Measurements from ENCODE around the gene C9orf78. TPM values are rescaled to one million over a fixed set of nuclear protein-coding genes. Genes with fewer than 3 reads are reported as not detected.

The C9orf78 gene
- total RNA-seq, 1 experiment from 2014 or later: 59.7 TPM

DNA sequence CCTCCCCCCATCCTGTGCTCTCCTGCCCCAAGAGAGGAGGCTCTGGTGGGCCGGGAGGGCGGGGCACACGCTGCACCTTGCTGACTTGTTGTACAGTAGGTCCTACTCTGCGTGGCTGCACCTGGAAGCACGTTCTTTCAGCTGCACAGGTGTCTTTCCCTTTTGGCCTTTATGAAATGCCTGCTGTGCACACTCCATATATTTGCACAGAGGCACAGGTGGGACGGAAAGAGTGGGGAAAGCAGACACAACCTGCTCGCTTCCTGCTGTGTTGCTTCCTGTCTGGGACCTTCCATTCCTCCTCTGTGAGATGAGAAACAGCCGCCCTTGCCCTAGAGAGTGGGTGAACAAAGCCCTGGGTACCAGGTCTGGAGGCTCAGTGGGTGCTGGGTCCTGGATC lies 5.0 kb upstream of the C9orf78 start:
- Histone ChIP-seq H3K9ac (ENCODE audit: low read length) (no peak overlapping the region), H3K9me3 (ENCODE audit: low read length) (no peaks in the 10 kb centered on the region), H2AFZ (ENCODE audit: low read length) (no peak overlapping the region), H3K4me2 (ENCODE audit: low read depth, low read length, poor library complexity, severe bottlenecking) (no peak overlapping the region), H3K4me1 (ENCODE audit: low read length) (peaks cover 40% of the 10 kb centered on the region), H4K20me1 (ENCODE audit: insufficient read depth, low read depth, low read length) (no peaks in the 10 kb centered on the region), H3K4me3 (ENCODE audit: low read length) (no peak overlapping the region), H3K79me2 (ENCODE audit: low read length) (peaks cover 67% of the 10 kb centered on the region), H3K27ac (ENCODE audit: low read length) (no peak overlapping the region), H3K27me3 (ENCODE audit: low read length) (no peaks in the 10 kb centered on the region), H3K9me2 (replicated peaks; ENCODE audit: insufficient read depth, low read length) (no peaks in the 10 kb centered on the region), H3K36me3 (ENCODE audit: insufficient read depth, low read length) (no peaks in the 10 kb centered on the region)
- no peak for DNase-seq

DNA sequence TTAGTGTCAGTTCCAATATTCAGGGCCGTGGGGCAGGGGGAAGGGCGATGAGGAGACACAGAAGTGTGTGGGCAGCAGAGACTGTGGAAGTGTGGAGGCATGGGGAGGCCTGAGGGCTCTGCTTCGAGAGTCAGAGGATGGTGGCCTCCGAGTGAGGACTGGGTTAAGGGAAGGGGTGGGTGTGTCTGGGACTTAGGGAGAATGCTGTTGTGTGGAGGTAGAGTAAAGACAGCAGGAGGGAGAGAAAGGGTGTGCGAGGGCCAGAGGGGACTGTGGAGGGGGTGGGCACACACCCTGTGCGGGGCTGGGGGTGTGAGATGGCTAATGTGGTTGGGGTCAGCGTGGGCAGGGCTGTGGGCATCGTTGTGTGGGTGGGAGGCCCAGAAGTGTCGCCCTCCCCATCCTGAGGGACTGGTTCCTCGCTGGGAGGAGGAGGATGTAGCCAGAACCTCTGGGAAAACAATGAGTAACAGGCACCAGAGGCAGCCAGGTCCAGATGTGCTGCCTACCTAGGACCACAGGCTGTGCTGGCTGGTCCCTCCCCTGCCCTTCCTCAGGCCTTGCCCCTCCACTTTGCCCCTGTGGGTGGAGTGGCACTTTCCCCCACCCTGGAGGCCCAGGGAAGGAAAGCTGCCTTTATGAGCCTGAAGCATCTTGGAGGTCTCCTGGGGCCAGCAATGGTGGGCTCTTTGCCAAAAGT lies 4.4 kb upstream of the C9orf78 start:
- no peaks in the 10 kb centered on the region for H3K9me3 ChIP-seq (ENCODE audit: low read length)
- no peak overlapping the region for H3K9ac ChIP-seq (ENCODE audit: low read length)
- no peak overlapping the region for H2AFZ ChIP-seq (ENCODE audit: low read length)
- H3K4me1 ChIP-seq (ENCODE audit: low read length): peaks cover 40% of the 10 kb centered on the region
- H3K4me3 ChIP-seq (ENCODE audit: low read length): no peak overlapping the region
- H3K79me2 ChIP-seq (ENCODE audit: low read length): peaks cover 73% of the 10 kb centered on the region
- H3K27ac ChIP-seq (ENCODE audit: low read length): no peak overlapping the region
- DNase-seq: no peak
- H3K4me2 ChIP-seq (ENCODE audit: low read depth, low read length, poor library complexity, severe bottlenecking): no peak overlapping the region
- H3K27me3 ChIP-seq (ENCODE audit: low read length): no peaks in the 10 kb centered on the region
- no peaks in the 10 kb centered on the region for H3K9me2 ChIP-seq (replicated peaks; ENCODE audit: insufficient read depth, low read length)
- no peaks in the 10 kb centered on the region; the same call in 1 of the 2 replicates for H4K20me1 ChIP-seq (ENCODE audit: insufficient read depth, low read depth, low read length)
- no peaks in the 10 kb centered on the region for H3K36me3 ChIP-seq (ENCODE audit: insufficient read depth, low read length)

DNA sequence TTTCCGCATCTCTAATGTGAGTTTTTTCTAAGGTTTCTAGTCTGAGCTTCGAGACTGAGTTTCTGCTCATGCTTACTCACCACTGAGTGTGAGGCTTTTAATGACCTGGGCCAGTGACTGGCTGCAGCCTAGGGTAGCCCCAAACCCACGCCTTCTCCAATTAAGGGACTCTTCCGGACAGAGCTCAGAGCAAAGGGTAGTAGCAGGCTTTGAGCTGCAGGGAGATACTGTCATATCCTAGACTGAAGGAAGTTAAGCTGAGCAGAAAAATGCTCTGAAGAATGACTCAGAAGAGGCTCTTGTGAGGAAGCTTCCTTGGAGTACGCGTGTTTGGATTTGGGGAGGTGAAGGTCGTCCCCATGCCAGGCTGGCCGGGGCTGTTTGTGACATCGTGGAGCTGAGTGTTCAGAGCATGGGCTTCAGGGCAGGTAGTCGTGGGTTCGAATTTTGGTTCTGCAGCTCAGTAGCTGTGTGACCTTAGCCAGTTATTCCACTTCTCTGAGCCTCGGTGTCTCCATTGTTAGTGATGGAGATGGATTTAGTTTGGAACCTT lies 3.7 kb upstream of the C9orf78 start:
- no peak for DNase-seq
- H3K4me3 ChIP-seq (ENCODE audit: low read length): no peak overlapping the region
- no peaks in the 10 kb centered on the region for H3K9me3 ChIP-seq (ENCODE audit: low read length)
- H3K79me2 ChIP-seq (ENCODE audit: low read length): peaks cover 78% of the 10 kb centered on the region
- H3K9ac ChIP-seq (ENCODE audit: low read length): no peak overlapping the region
- H3K4me1 ChIP-seq (ENCODE audit: low read length): peaks cover 39% of the 10 kb centered on the region
- no peak overlapping the region for H3K27ac ChIP-seq (ENCODE audit: low read length)
- H3K9me2 ChIP-seq (replicated peaks; ENCODE audit: insufficient read depth, low read length): no peaks in the 10 kb centered on the region
- no peaks in the 10 kb centered on the region; the same call in 1 of the 2 replicates for H3K36me3 ChIP-seq (ENCODE audit: insufficient read depth, low read length)
- no peaks in the 10 kb centered on the region for H3K27me3 ChIP-seq (ENCODE audit: low read length)
- H3K4me2 ChIP-seq (ENCODE audit: low read depth, low read length, poor library complexity, severe bottlenecking): no peak overlapping the region
- H2AFZ ChIP-seq (ENCODE audit: low read length): no peak overlapping the region
- H4K20me1 ChIP-seq (ENCODE audit: insufficient read depth, low read depth, low read length): peaks cover 2% of the 10 kb centered on the region; the same call in 1 of the 2 replicates

GRCh38 chr9:129836311-129837007 lies 1.4 kb upstream of the C9orf78 start:
- Histone ChIP-seq H3K27ac (ENCODE audit: low read length) (peak overlapping the region; percentile 53), H3K4me3 (ENCODE audit: low read length) (peak overlapping the region; percentile 99), H4K20me1 (ENCODE audit: insufficient read depth, low read depth, low read length) (peaks cover 8% of the 10 kb centered on the region; the same call in 1 of the 2 replicates), H2AFZ (ENCODE audit: low read length) (no peak overlapping the region), H3K4me1 (ENCODE audit: low read length) (peaks cover 43% of the 10 kb centered on the region), H3K79me2 (ENCODE audit: low read length) (peaks cover 74% of the 10 kb centered on the region), H3K9me2 (replicated peaks; ENCODE audit: insufficient read depth, low read length) (no peaks in the 10 kb centered on the region), H3K4me2 (ENCODE audit: low read depth, low read length, poor library complexity, severe bottlenecking) (peak overlapping the region; percentile 77), H3K9ac (ENCODE audit: low read length) (peak overlapping the region; percentile 86), H3K27me3 (ENCODE audit: low read length) (no peaks in the 10 kb centered on the region), H3K36me3 (ENCODE audit: insufficient read depth, low read length) (peaks cover 17% of the 10 kb centered on the region; the same call in 1 of the 2 replicates), H3K9me3 (ENCODE audit: low read length) (no peaks in the 10 kb centered on the region)
- peak; percentile 87 for DNase-seq

GRCh38 chr9:129835860-129836223 lies 767 bp upstream of the C9orf78 start:
- Histone ChIP-seq H4K20me1 (ENCODE audit: insufficient read depth, low read depth, low read length) (peaks cover 8% of the 10 kb centered on the region; the same call in 1 of the 2 replicates), H3K4me2 (ENCODE audit: low read depth, low read length, poor library complexity, severe bottlenecking) (peak overlapping the region; percentile 77), H3K9me2 (replicated peaks; ENCODE audit: insufficient read depth, low read length) (no peaks in the 10 kb centered on the region), H2AFZ (ENCODE audit: low read length) (0 out of 2 replicates have a peak overlapping the region, but pooled peaks have one; percentile 28), H3K9me3 (ENCODE audit: low read length) (no peaks in the 10 kb centered on the region), H3K79me2 (ENCODE audit: low read length) (peaks cover 68% of the 10 kb centered on the region), H3K36me3 (ENCODE audit: insufficient read depth, low read length) (peaks cover 20% of the 10 kb centered on the region; the same call in 1 of the 2 replicates), H3K4me3 (ENCODE audit: low read length) (peak overlapping the region; percentile 99), H3K9ac (ENCODE audit: low read length) (peak overlapping the region; percentile 86), H3K4me1 (ENCODE audit: low read length) (peaks cover 43% of the 10 kb centered on the region), H3K27ac (ENCODE audit: low read length) (peak overlapping the region; percentile 53), H3K27me3 (ENCODE audit: low read length) (no peaks in the 10 kb centered on the region)
- DNase-seq: peak; percentile 69

DNA sequence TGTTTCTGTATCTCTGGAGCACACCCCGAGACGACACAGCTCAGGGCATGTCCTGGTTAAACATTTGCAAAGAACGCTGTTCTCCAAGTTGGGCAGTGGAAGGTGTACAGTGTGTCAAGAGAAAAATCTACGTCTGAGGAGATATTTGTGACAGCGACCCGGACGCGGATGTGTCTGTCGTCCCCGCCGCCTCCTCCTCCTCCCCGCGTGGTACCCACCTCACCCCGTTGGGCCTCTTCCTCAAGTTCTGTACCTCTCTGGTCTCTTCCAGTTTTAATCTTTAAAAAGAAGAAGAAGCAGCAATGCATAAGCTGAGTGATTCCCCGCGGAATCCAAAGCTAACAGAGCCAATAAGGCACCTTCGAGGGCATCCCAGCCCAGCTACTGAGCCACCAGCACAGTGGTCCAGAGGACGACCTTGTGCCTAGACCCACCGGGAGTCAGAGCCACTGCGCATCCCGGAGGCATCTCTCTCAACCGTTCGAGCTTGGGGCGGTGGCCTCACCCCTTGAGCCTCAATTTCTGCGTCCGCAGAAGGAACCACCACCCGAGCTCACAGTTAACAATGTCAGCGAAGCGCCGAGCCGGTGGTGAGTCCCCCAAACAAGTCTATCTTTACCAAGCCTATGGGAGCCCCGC lies 467 bp downstream of the C9orf78 start:
- Histone ChIP-seq H3K9me2 (replicated peaks; ENCODE audit: insufficient read depth, low read length) (no peaks in the 10 kb centered on the region), H3K9ac (ENCODE audit: low read length) (peak overlapping the region; percentile 97), H3K27me3 (ENCODE audit: low read length) (no peaks in the 10 kb centered on the region), H3K4me3 (ENCODE audit: low read length) (peak overlapping the region; percentile 99), H2AFZ (ENCODE audit: low read length) (peak overlapping the region; percentile 13; the same call in 1 of the 2 replicates), H4K20me1 (ENCODE audit: insufficient read depth, low read depth, low read length) (peaks cover 8% of the 10 kb centered on the region; the same call in 1 of the 2 replicates), H3K36me3 (ENCODE audit: insufficient read depth, low read length) (peaks cover 23% of the 10 kb centered on the region; the same call in 1 of the 2 replicates), H3K4me1 (ENCODE audit: low read length) (peaks cover 39% of the 10 kb centered on the region), H3K4me2 (ENCODE audit: low read depth, low read length, poor library complexity, severe bottlenecking) (peak overlapping the region; percentile 83), H3K9me3 (ENCODE audit: low read length) (no peaks in the 10 kb centered on the region), H3K27ac (ENCODE audit: low read length) (peak overlapping the region; percentile 59), H3K79me2 (ENCODE audit: low read length) (peaks cover 59% of the 10 kb centered on the region)
- DNase-seq: peak; percentile 75

GRCh38 chr9:129832982-129833381 lies 2.1 kb downstream of the C9orf78 start:
- no peak overlapping the region for H2AFZ ChIP-seq (ENCODE audit: low read length)
- no peaks in the 10 kb centered on the region for H3K27me3 ChIP-seq (ENCODE audit: low read length)
- H3K9ac ChIP-seq (ENCODE audit: low read length): no peak overlapping the region
- H3K27ac ChIP-seq (ENCODE audit: low read length): no peak overlapping the region
- H3K4me2 ChIP-seq (ENCODE audit: low read depth, low read length, poor library complexity, severe bottlenecking): no peak overlapping the region
- H3K9me2 ChIP-seq (replicated peaks; ENCODE audit: insufficient read depth, low read length): no peaks in the 10 kb centered on the region
- H3K79me2 ChIP-seq (ENCODE audit: low read length): peaks cover 44% of the 10 kb centered on the region
- H3K9me3 ChIP-seq (ENCODE audit: low read length): no peaks in the 10 kb centered on the region
- H4K20me1 ChIP-seq (ENCODE audit: insufficient read depth, low read depth, low read length): peaks cover 8% of the 10 kb centered on the region; the same call in 1 of the 2 replicates
- no peak for DNase-seq
- H3K36me3 ChIP-seq (ENCODE audit: insufficient read depth, low read length): peaks cover 25% of the 10 kb centered on the region; the same call in 1 of the 2 replicates
- no peak overlapping the region for H3K4me3 ChIP-seq (ENCODE audit: low read length)
- H3K4me1 ChIP-seq (ENCODE audit: low read length): peaks cover 24% of the 10 kb centered on the region
